H1 (cell line): ENCODE data around the gene LILRB4. TPM values are rescaled to one million over a fixed set of nuclear protein-coding genes. Genes with fewer than 3 reads are reported as not detected.

Source experiments
- CTCF ChIA-PET: fragments of 300-600 bp; sonication (Branson Sonifier 250); formaldehyde crosslinking; loops from one replicate; lab custom pipeline; 2021; ENCODE audit not compliant: partially characterized antibody; lab: Charles Lee
- POLR2A ChIA-PET: fragments of 300-600 bp; sonication (Branson Sonifier 250); formaldehyde crosslinking; loops from one replicate; lab custom pipeline; 2021; ENCODE audit warnings: inconsistent platforms; ENCODE audit not compliant: partially characterized antibody; lab: Charles Lee
- DNase-seq, 2 experiments: peaks; one replicate each; pipeline versions ENCODE4 v3.0.0 to v3.0.0-alpha.2; 2010 to 2022; ENCODE audit warnings: low spot score in 2 of 2, low read depth in 1 of 2, mixed read lengths in 1 of 2
- FAIRE-seq: peaks from 2 replicates; lab custom pipeline; 2011; peaks lifted over from hg19 to GRCh38; lab: Jason Lieb, UNC
- H2AFZ ChIP-seq: 2 replicates; pipeline ENCODE4 v1.8.1; 2012; ENCODE audit warnings: low read length, inconsistent platforms
- H2AK5ac ChIP-seq: 2 replicates; pipeline ENCODE4 v1.6.1; 2013; ENCODE audit warnings: low read depth, low read length
- H2BK120ac ChIP-seq: replicated peaks from 2 replicates; pipeline ENCODE3; 2013; ENCODE audit warnings: low read depth, low read length, inconsistent platforms
- H2BK12ac ChIP-seq: 2 replicates; pipeline ENCODE4 v1.6.1; 2013; ENCODE audit warnings: low read depth, low read length
- H2BK15ac ChIP-seq: 2 replicates; pipeline ENCODE4 v1.6.1; 2013; ENCODE audit warnings: low read length
- H2BK20ac ChIP-seq: 2 replicates; pipeline ENCODE4 v1.6.1; 2013; ENCODE audit warnings: low read length
- H2BK5ac ChIP-seq: 2 replicates; pipeline ENCODE4 v1.6.1; 2013; ENCODE audit warnings: low read depth, low read length
- H3K14ac ChIP-seq: 2 replicates; pipeline ENCODE4 v1.6.1; 2013; ENCODE audit warnings: inconsistent platforms; ENCODE audit not compliant: insufficient read length
- H3K18ac ChIP-seq: 2 replicates; pipeline ENCODE4 v1.6.1; 2013; ENCODE audit warnings: low read length; ENCODE audit errors: extremely low read depth
- H3K23ac ChIP-seq: 2 replicates; pipeline ENCODE4 v1.6.1; 2013; ENCODE audit warnings: inconsistent platforms; ENCODE audit not compliant: insufficient read length
- H3K23me2 ChIP-seq: 2 replicates; pipeline ENCODE4 v1.6.1; 2013; ENCODE audit warnings: low read depth, low read length
- H3K27ac ChIP-seq: 2 replicates; pipeline ENCODE4 v1.6.1; 2011; ENCODE audit warnings: low read depth, low read length, inconsistent platforms
- H3K27me3 ChIP-seq, 4 experiments: replicated peaks in 1 of 4; 1 replicate in 1 of 4; 2 replicates in 3 of 4; pipeline versions ENCODE4 v1.6.1 to v1.8.1; 2011 to 2013; ENCODE audit warnings: low read length in 3 of 4, mild to moderate bottlenecking in 3 of 4, inconsistent platforms in 2 of 4, mixed read lengths in 2 of 4, moderate library complexity in 1 of 4; ENCODE audit not compliant: control insufficient read depth in 3 of 4, insufficient read depth in 3 of 4; ENCODE audit errors: extremely low read depth in 1 of 4
- H3K36me3 ChIP-seq, 4 experiments: 2 replicates each; pipeline versions ENCODE4 v1.6.1 to v1.8.1; 2011 to 2013; ENCODE audit warnings: mild to moderate bottlenecking in 4 of 4, low read length in 3 of 4, moderate library complexity in 2 of 4, control low read depth in 1 of 4, inconsistent platforms in 1 of 4; ENCODE audit not compliant: insufficient read depth in 4 of 4, control insufficient read depth in 2 of 4
- H3K4ac ChIP-seq: replicated peaks from 2 replicates; pipeline ENCODE3; 2013; ENCODE audit warnings: low read length, low read depth, mixed read lengths, inconsistent platforms; ENCODE audit not compliant: insufficient read length
- H3K4me1 ChIP-seq, 4 experiments: replicated peaks in 1 of 4; 1 replicate in 1 of 4; 2 replicates in 3 of 4; pipeline versions ENCODE4 v1.6.1 to v1.8.1; 2011 to 2013; ENCODE audit warnings: low read length in 3 of 4, inconsistent platforms in 2 of 4, mixed read lengths in 1 of 4; ENCODE audit not compliant: insufficient read depth in 4 of 4, control insufficient read depth in 3 of 4
- H3K4me2 ChIP-seq, 2 experiments: 2 replicates each; pipeline versions ENCODE4 v1.6.1 to v1.8.1; 2011 to 2013; ENCODE audit warnings: low read depth in 2 of 2, low read length in 2 of 2, control low read depth in 1 of 2, inconsistent platforms in 1 of 2, mild to moderate bottlenecking in 1 of 2; ENCODE audit not compliant: insufficient read depth in 1 of 2
- H3K4me3 ChIP-seq, 4 experiments: fragments of 200-600, 300-600 bp in 1 of 4; sonication (generic), shearing (Covaris generic), sonication (Bioruptor Twin) in 1 of 4; 2 replicates each; pipeline versions ENCODE4 v1.5.1 to v1.8.1; 2011 to 2016; ENCODE audit warnings: low read length in 4 of 4, low read depth in 3 of 4, control low read depth in 2 of 4, inconsistent platforms in 2 of 4, mild to moderate bottlenecking in 2 of 4, mixed read lengths in 1 of 4, moderate library complexity in 1 of 4; ENCODE audit not compliant: insufficient read depth in 2 of 4; ENCODE audit errors: extremely low read depth in 1 of 4
- H3K56ac ChIP-seq: replicated peaks from 2 replicates; pipeline ENCODE3; 2013; ENCODE audit warnings: low read depth, mild to moderate bottlenecking, mixed read lengths, low read length, inconsistent platforms; ENCODE audit not compliant: insufficient read length
- H3K79me1 ChIP-seq: 2 replicates; pipeline ENCODE4 v1.6.1; 2013; ENCODE audit warnings: low read depth, low read length, control low read depth
- H3K79me2 ChIP-seq, 2 experiments: 2 replicates each; pipeline versions ENCODE4 v1.6.1 to v1.8.1; 2012 to 2013; ENCODE audit warnings: low read length in 2 of 2, mild to moderate bottlenecking in 2 of 2, inconsistent platforms in 1 of 2; ENCODE audit not compliant: insufficient read depth in 2 of 2, control insufficient read depth in 1 of 2
- H3K9ac ChIP-seq, 4 experiments: replicated peaks in 1 of 4; 1 replicate in 1 of 4; 2 replicates in 3 of 4; pipeline versions ENCODE4 v1.6.1 to v1.8.1; 2011 to 2013; ENCODE audit warnings: low read depth in 3 of 4, low read length in 3 of 4, control low read depth in 2 of 4, mild to moderate bottlenecking in 2 of 4, moderate library complexity in 2 of 4, inconsistent platforms in 1 of 4; ENCODE audit errors: extremely low read depth in 1 of 4
- H3K9me3 ChIP-seq, 2 experiments: 2 replicates each; pipeline versions ENCODE4 v1.6.1 to v1.8.1; 2012 to 2013; ENCODE audit warnings: mild to moderate bottlenecking in 2 of 2, moderate library complexity in 2 of 2, control low read depth in 1 of 2, inconsistent platforms in 1 of 2, low read depth in 1 of 2, low read length in 1 of 2, mixed read lengths in 1 of 2; ENCODE audit not compliant: insufficient read depth in 2 of 2
- H4K20me1 ChIP-seq, 2 experiments: replicated peaks in 1 of 2; 2 replicates each; pipeline versions ENCODE3 to v1.8.1; 2011 to 2013; ENCODE audit warnings: inconsistent platforms in 2 of 2, low read length in 2 of 2, mild to moderate bottlenecking in 1 of 2; ENCODE audit not compliant: insufficient read depth in 2 of 2, control insufficient read depth in 1 of 2
- H4K5ac ChIP-seq: 2 replicates; pipeline ENCODE4 v1.6.1; 2013; ENCODE audit warnings: low read length, low read depth, mixed read lengths, inconsistent platforms; ENCODE audit not compliant: insufficient read length
- H4K8ac ChIP-seq: 2 replicates; pipeline ENCODE4 v1.8.0; 2013; ENCODE audit warnings: mild to moderate bottlenecking, moderate library complexity, low read length, inconsistent platforms; ENCODE audit not compliant: insufficient read depth; ENCODE audit errors: extremely low read depth
- H4K91ac ChIP-seq: replicated peaks from 2 replicates; pipeline ENCODE3; 2013; ENCODE audit warnings: low read length, mixed read lengths, inconsistent platforms; ENCODE audit not compliant: insufficient read length
- SP1 ChIP-seq: IDR thresholded peaks from 2 replicates; pipeline ENCODE4 v1.6.1; 2011; ENCODE audit warnings: low read depth, low read length
- WGBS, 2 experiments: shearing (Covaris generic) in 1 of 2; methylation state at CpG; one replicate each; pipeline versions ENCODE4 v1.1.6 to v1.1.7; 2013 to 2015; ENCODE audit warnings: low lambda C conversion rate in 2 of 2, mixed read lengths in 2 of 2, inconsistent platforms in 1 of 2, low coverage in 1 of 2, missing lambda C conversion rate in 1 of 2; ENCODE audit not compliant: insufficient replicate concordance in 2 of 2, insufficient coverage in 1 of 2, insufficient read length in 1 of 2; ENCODE audit errors: extremely low coverage in 1 of 2, missing lambda C conversion rate in 1 of 2; 5-methylcytosine and 5-hydroxymethylcytosine counted together
- polyA plus RNA-seq, 7 experiments: library from polyadenylated mRNA; depleted of rRNA in 3 of 7; stranded (reverse) in 5 of 7; unstranded in 2 of 7; fragments of >200 nt in 5 of 7; fragments of 200-250 nt in 2 of 7; gene quantifications; 1 replicate in 5 of 7; 2 replicates in 1 of 7; 4 replicates in 1 of 7; pipeline versions ENCODE4 v1.2.1 to v1.2.3, GENCODE V29; 2011 to 2013; ENCODE audit warnings: missing spikeins in 2 of 7, mixed read lengths in 2 of 7
- total RNA-seq: library from RNA; stranded (reverse); fragmentation: NEBNext Ultra II Directional; extraction: Animal tissue kit (Norgen Biotek cat#: 25700); gene quantifications from 2 replicates; pipeline ENCODE4 v1.2.1, GENCODE V29; 2021

Gene LILRB4
- total and polyA plus RNA-seq, 2 of the 8 experiments (the other 6 are each of a cell fraction or from before 2014, with no cell fraction given), result not detected

DNA sequence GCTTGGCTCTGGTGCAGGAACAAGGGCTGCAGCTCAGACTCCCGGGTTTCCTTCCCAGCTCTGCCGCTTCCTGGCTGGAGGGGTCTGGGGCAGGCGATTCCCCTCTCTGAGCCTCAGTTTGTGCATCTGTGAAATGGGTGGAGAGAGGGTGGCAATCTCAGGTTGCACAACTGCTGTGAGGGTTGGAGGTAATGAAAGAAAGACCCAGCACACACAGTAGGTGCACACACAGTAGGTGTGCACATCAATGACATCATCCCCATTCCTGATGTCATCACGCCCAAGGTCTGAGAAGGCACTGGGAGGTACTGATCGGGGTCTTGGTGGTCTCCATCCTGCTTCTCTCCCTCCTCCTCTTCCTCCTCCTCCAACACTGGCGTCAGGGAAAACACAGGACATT, 2.7 kb downstream of the LILRB4 start:
- CTCF ChIA-PET, result no interaction called here
- 85% methylated on average over 5 of the region's 6 CpGs; no CpG with 5 or more reads in 1 of the 2 experiments for WGBS, 2 experiments
- H3K79me2 ChIP-seq, result no peaks in the 10 kb centered on the region
- no peak overlapping the region for H2BK15ac ChIP-seq
- POLR2A ChIA-PET, result no interaction called here
- H3K79me1 ChIP-seq, result no peaks in the 10 kb centered on the region
- H2BK20ac ChIP-seq, result no peak overlapping the region
- no peak overlapping the region for H4K5ac ChIP-seq
- H3K27ac ChIP-seq, result no peak overlapping the region
- H2AK5ac ChIP-seq, result no peak overlapping the region
- H3K4me2 ChIP-seq, result no peak overlapping the region
- H3K23ac ChIP-seq, result no peak overlapping the region
- no peak overlapping the region for H3K18ac ChIP-seq
- no peak overlapping the region for H2BK12ac ChIP-seq
- no peak overlapping the region for H2AFZ ChIP-seq
- no peak overlapping the region for H3K4me3 ChIP-seq
- H3K14ac ChIP-seq, result no peak overlapping the region
- no peak overlapping the region for H4K8ac ChIP-seq
- no peak overlapping the region for H3K4ac ChIP-seq
- no peak overlapping the region for H3K9ac ChIP-seq
- no peaks in the 10 kb centered on the region; a peak in 1 of 7 replicates for H3K27me3 ChIP-seq
- FAIRE-seq (no peak), DNase-seq (no peak)
- no peak overlapping the region for H3K56ac ChIP-seq
- no peak for TF ChIP-seq SP1
- no peaks in the 10 kb centered on the region for H3K36me3 ChIP-seq
- H2BK5ac ChIP-seq, result no peak overlapping the region
- H4K20me1 ChIP-seq, result no peaks in the 10 kb centered on the region
- H3K9me3 ChIP-seq, result peaks cover 68 to 87% of the 10 kb centered on the region in 2 experiments
- H4K91ac ChIP-seq, result no peak overlapping the region
- H3K23me2 ChIP-seq, result no peaks in the 10 kb centered on the region
- H3K4me1 ChIP-seq, result no peaks in the 10 kb centered on the region
- no peak overlapping the region for H2BK120ac ChIP-seq
